Endothelial cell of umbilical vein (primary cell): Measurements from ENCODE around the gene HSPA5. TPM values are rescaled to one million over a fixed set of nuclear protein-coding genes. Genes with fewer than 3 reads are reported as not detected.

Experiments
- BruUV-seq: library from RNA; stranded (reverse); fragments of 400-500 nt; replicated peaks from 2 replicates; lab custom pipeline; 2021; lab: Mats Ljungman, UMichigan
- CTCF ChIA-PET: fragments of 300-600, 350-600 bp; sonication (Branson Sonifier 250); formaldehyde crosslinking; loops from one replicate; lab custom pipeline; 2021; ENCODE audit warnings: antibody characterized with exemption, inconsistent platforms; lab: Charles Lee
- POLR2A ChIA-PET: fragments of 300-600, 350-600 bp; sonication (Branson Sonifier 250); formaldehyde crosslinking; loops from one replicate; lab custom pipeline; 2021; ENCODE audit warnings: antibody characterized with exemption, inconsistent platforms; lab: Charles Lee
- DNase-seq: peaks from one replicate; pipeline ENCODE4 v3.0.0-alpha.2; 2011; ENCODE audit warnings: low read depth, low spot score
- FAIRE-seq: peaks from 2 replicates; lab custom pipeline; 2011; peaks lifted over from hg19 to GRCh38; lab: Jason Lieb, UNC
- H2AFZ ChIP-seq: 2 replicates; pipeline ENCODE4 v1.6.0; 2012; ENCODE audit warnings: low read depth, low read length, control low read depth, inconsistent platforms
- H3K27ac ChIP-seq: 2 replicates; pipeline ENCODE4 v1.5.1; 2011; ENCODE audit warnings: low read depth, mild to moderate bottlenecking, control low read depth, low read length, moderate library complexity; ENCODE audit not compliant: insufficient read depth
- H3K27me3 ChIP-seq, 2 experiments: 2 replicates each; pipeline versions ENCODE4 v1.6.0 to v1.6.1; 2011; ENCODE audit warnings: low read length in 2 of 2, mixed read lengths in 1 of 2; ENCODE audit not compliant: control insufficient read depth in 2 of 2, insufficient read depth in 2 of 2
- H3K36me3 ChIP-seq, 2 experiments: 2 replicates in 1 of 2; 3 replicates in 1 of 2; pipeline ENCODE4 v1.5.1; 2011; ENCODE audit warnings: low read length in 2 of 2, mild to moderate bottlenecking in 1 of 2, moderate library complexity in 1 of 2; ENCODE audit not compliant: control insufficient read depth in 2 of 2, insufficient read depth in 2 of 2; ENCODE audit errors: extremely low read depth in 1 of 2
- H3K4me1 ChIP-seq: 3 replicates; pipeline ENCODE4 v1.5.1; 2011; ENCODE audit warnings: mild to moderate bottlenecking, low read length; ENCODE audit not compliant: control insufficient read depth, insufficient read depth; ENCODE audit errors: extremely low read depth
- H3K4me2 ChIP-seq: 2 replicates; pipeline ENCODE4 v1.6.1; 2011; ENCODE audit warnings: low read length, control low read depth, mixed read lengths; ENCODE audit not compliant: insufficient read depth
- H3K4me3 ChIP-seq, 3 experiments: fragments of 200-600 bp in 1 of 3; sonication (generic), shearing (Covaris generic) in 1 of 3; replicated peaks in 1 of 3; 2 replicates each; pipeline ENCODE4 v1.5.1; 2011 to 2016; ENCODE audit warnings: control low read depth in 3 of 3, low read length in 3 of 3, mild to moderate bottlenecking in 2 of 3, inconsistent platforms in 1 of 3, low read depth in 1 of 3, moderate library complexity in 1 of 3; ENCODE audit not compliant: insufficient read depth in 1 of 3
- H3K79me2 ChIP-seq: 2 replicates; pipeline ENCODE4 v1.6.0; 2012; ENCODE audit warnings: low read length, inconsistent platforms; ENCODE audit not compliant: control insufficient read depth, insufficient read depth
- H3K9ac ChIP-seq: replicated peaks from 2 replicates; pipeline ENCODE3; 2011; ENCODE audit warnings: low read length, control low read depth; ENCODE audit not compliant: insufficient read depth; ENCODE audit errors: extremely low read depth
- H3K9me1 ChIP-seq: replicated peaks from 3 replicates; pipeline ENCODE4 v1.6.0; 2011; ENCODE audit warnings: mild to moderate bottlenecking, low read length; ENCODE audit not compliant: control insufficient read depth, insufficient read depth; ENCODE audit errors: extremely low read depth
- H3K9me3 ChIP-seq: replicated peaks from 2 replicates; pipeline ENCODE4 v1.5.1; 2012; ENCODE audit warnings: low read length, inconsistent platforms; ENCODE audit not compliant: control insufficient read depth, insufficient read depth
- H4K20me1 ChIP-seq: replicated peaks from 2 replicates; pipeline ENCODE3; 2011; ENCODE audit warnings: mild to moderate bottlenecking, low read length; ENCODE audit not compliant: control insufficient read depth, insufficient read depth; ENCODE audit errors: extremely low read depth
- CTCF ChIP-seq, 2 donors: IDR thresholded peaks; 1 replicate in 1 of 2; 2 replicates in 1 of 2; pipeline ENCODE4 v1.5.1; 2011; ENCODE audit warnings: low read length in 2 of 2, mild to moderate bottlenecking in 2 of 2, moderate library complexity in 2 of 2, control low read depth in 1 of 2, inconsistent platforms in 1 of 2, low read depth in 1 of 2; ENCODE audit not compliant: insufficient read depth in 1 of 2; ENCODE audit errors: extremely low read depth in 1 of 2
- FOS ChIP-seq: IDR thresholded peaks from 2 replicates; pipeline ENCODE4 v1.6.1; 2011; ENCODE audit warnings: mild to moderate bottlenecking, low read length, moderate library complexity, borderline replicate concordance; ENCODE audit not compliant: insufficient read depth
- JUN ChIP-seq: IDR thresholded peaks from 2 replicates; pipeline ENCODE4 v1.6.1; 2011; ENCODE audit warnings: borderline replicate concordance, low read depth; ENCODE audit not compliant: insufficient read length, insufficient read depth
- MYC ChIP-seq: IDR thresholded peaks from one replicate; pipeline ENCODE4 v1.6.1; 2011; ENCODE audit warnings: mild to moderate bottlenecking, low read depth, low read length
- POLR2A ChIP-seq: IDR thresholded peaks from 2 replicates; pipeline ENCODE4 v1.6.1; 2012; ENCODE audit warnings: low read depth, mild to moderate bottlenecking, control low read depth, low read length
- POLR2AphosphoS5 ChIP-seq: IDR thresholded peaks from 2 replicates; pipeline ENCODE4 v1.6.1; 2012; ENCODE audit warnings: low read depth, mild to moderate bottlenecking, control low read depth, low read length, moderate library complexity; ENCODE audit not compliant: insufficient read depth
- dilution Hi-C: fragments of 300-500 bp; cut with MboI; formaldehyde crosslinking; loops from one replicate; pipeline ENCODE4 v1.15.0; 2019; ENCODE audit warnings: low sequenced_read_pairs; ENCODE audit not compliant: extremely low pct_ligation_motif_present
- intact Hi-C: fragments of 100-400 bp; cut with micrococcal nuclease; formaldehyde crosslinking; loops from one replicate; pipeline ENCODE4 v1.10.0; 2022
- polyA plus RNA-seq, 4 experiments: library from polyadenylated mRNA; depleted of rRNA in 3 of 4; stranded (reverse) in 3 of 4; unstranded in 1 of 4; fragments of >200 nt; gene quantifications; 2 replicates each; pipeline versions ENCODE4 v1.2.1 to v1.2.3, GENCODE V29; 2011 to 2012; ENCODE audit warnings: missing spikeins in 1 of 4
- total RNA-seq: library from RNA; stranded (reverse); gene quantifications from 2 replicates; pipeline ENCODE4 v1.2.3, GENCODE V29; 2021
- TF ChIP-seq, protein P1 (sequence below): IDR thresholded peaks from 2 replicates; pipeline ENCODE4 v1.6.1; 2011; ENCODE audit not compliant: insufficient read depth, insufficient read length

The HSPA5 gene
- total and polyA plus RNA-seq, 2 donors (not counting 3 experiments of a cell fraction or from before 2014, with no cell fraction given) = 247 to 538 TPM

DNA sequence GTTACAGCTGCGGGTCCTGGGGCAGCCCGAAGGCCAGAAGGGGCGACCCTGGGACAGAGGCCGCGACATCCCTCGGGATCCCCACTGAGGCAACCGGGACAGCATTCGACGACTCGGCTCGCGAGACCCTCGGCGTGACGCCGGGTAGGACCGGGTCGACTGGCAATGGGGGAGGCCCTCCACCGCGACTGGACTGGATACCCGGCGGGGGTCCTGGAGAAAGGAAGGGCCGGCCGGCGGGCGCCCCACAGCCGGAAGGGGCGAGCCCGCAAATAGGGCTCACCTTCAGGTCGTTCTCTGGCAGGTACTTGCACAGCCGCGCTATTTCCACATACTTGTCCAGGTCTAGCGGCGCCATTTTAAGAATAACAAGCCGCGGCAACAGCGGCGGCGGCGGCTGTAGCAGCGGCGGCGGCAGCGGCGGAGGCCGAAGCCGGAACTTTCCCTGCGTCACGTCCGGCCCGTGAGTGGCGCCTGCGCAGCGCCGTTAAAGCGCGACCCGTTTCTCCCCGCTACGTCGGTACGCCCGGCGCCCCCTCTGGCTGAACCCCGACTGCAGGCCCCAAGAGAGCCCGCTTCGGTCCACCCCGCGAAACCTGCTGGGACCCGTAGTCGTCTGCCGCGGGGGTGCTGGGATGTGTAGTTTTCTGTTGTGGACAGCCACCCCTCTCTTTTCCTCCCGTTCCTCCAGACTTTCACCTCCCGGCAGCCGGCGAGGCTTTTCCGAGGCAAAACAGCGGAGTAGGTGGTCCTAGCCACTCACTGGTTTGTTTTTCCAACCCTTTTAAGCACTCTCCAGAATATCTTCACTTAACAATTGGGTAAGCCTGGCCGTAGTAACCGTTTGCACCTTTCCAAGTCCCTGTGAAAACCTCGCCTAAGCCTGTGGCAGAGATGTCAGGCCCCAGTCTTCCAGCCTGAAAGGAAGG, 51.5 kb downstream of the HSPA5 start, which contains the start of gene PPP6C:
Gene PPP6C, minus strand, starts transcription at position 443 of the 929 bp plus-strand sequence. Its CDS starts 85 bp downstream, at position 358.
- dilution Hi-C loops = no loop called here

More for the DNA sequence above, 51.5 kb downstream of the HSPA5 start, which contains the start of gene PPP6C:
- TSS peak; percentile 92 for BruUV-seq
- ChIA-PET POLR2A (interaction anchor here (0.7 kb wide), 1 partner anchor 55 kb away, joined by 3 read pairs; no protein-coding TSS in a partner anchor), CTCF (interaction anchor here (0.7 to 1.4 kb wide), 2 partner anchors 46 to 52 kb away, joined by 3 to 4 read pairs; partner anchors contain the start of gene SCAI)
- peaks cover 42% of the 10 kb centered on the region for H3K79me2 ChIP-seq
- H3K9me3 ChIP-seq = no peaks in the 10 kb centered on the region
- intact Hi-C loops = loop anchor here (1.0 to 5.0 kb wide), 3 partner anchors 11 to 327 kb away; partner anchors contain the start of genes ARPC5L, RABEPK, RPL35 and SCAI
- TF ChIP-seq JUN (no peak), POLR2AphosphoS5 (peak; percentile 91), FOS (peak; percentile 4), MYC (no peak), CTCF (IDR thresholded peaks at IDR 0.05; ENCODE audit: extremely low read depth in 1 of 2, insufficient read depth in 1 of 2, low read depth in 1 of 2, low read length in 2 of 2) (peak; percentile 76 to 88), POLR2A (peak; percentile 91)
- TF ChIP-seq, protein P1, sequence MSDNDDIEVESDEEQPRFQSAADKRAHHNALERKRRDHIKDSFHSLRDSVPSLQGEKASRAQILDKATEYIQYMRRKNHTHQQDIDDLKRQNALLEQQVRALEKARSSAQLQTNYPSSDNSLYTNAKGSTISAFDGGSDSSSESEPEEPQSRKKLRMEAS = no peak
- H3K27me3 ChIP-seq = no peaks in the 10 kb centered on the region
- no peaks in the 10 kb centered on the region for H4K20me1 ChIP-seq
- H3K36me3 ChIP-seq = no peaks in the 10 kb centered on the region
- H3K4me2 ChIP-seq = peak within 1 kb of the TSS; percentile 88
- H3K4me3 ChIP-seq = peak within 1 kb of the TSS; percentile 70 to 90 (median 78)
- peak; percentile 98 for DNase-seq
- peak; percentile 95 for FAIRE-seq
- H3K4me1 ChIP-seq = peaks cover 7% of the 10 kb centered on the region
- peak within 1 kb of the TSS; percentile 91 for H3K9ac ChIP-seq
- H3K27ac ChIP-seq = peak within 1 kb of the TSS; percentile 66
- H3K9me1 ChIP-seq = no peaks in the 10 kb centered on the region
- H2AFZ ChIP-seq = peak within 1 kb of the TSS; percentile 90
